Right lung (tissue), 10 donors: Measurements from ENCODE around the gene LRRC26. TPM values are rescaled to one million over a fixed set of nuclear protein-coding genes. Genes with fewer than 3 reads are reported as not detected.
A peak's percentile ranks its signal among the peaks of the same experiment; 100 is the strongest.

Experiments
- DNase-seq, 2 donors: peaks; one replicate each; pipeline ENCODE4 v3.0.0-alpha.2; 2013
- long read RNA-seq, 8 donors: transcript quantifications; one replicate each; lab custom pipeline, GENCODE V29; 2026
- polyA plus RNA-seq, 5 donors: library from polyadenylated mRNA; unstranded; fragments of 120-200 nt; gene quantifications; one replicate each; pipeline versions ENCODE4 v1.2.1 to v1.2.3, GENCODE V29; 2013; ENCODE audit warnings: inconsistent platforms in 1 of 5, low replicate concordance in 1 of 5; ENCODE audit not compliant: insufficient read length in 5 of 5, insufficient read depth in 1 of 5

Gene LRRC26
- polyA plus RNA-seq: under 1 TPM in 4 of 5 donors, not detected in 1; 0.23 to 0.49 (median 0.37) TPM
- long read RNA-seq, donor 1: 0 reads
- long read RNA-seq, donor 2: 0 reads
- long read RNA-seq, donor 3: 0 reads
- long read RNA-seq, donor 4: 0 reads
- long read RNA-seq, donor 5, partial matches to known transcripts: 0 of 1 reads
- long read RNA-seq, donor 5, other reads (novel, unspliced or antisense): 0 of 1 reads
- long read RNA-seq, donor 6: 0 reads
- long read RNA-seq, donor 7, partial matches to known transcripts: 0 of 2 reads
- long read RNA-seq, donor 7, other reads (novel, unspliced or antisense): 0 of 2 reads
- long read RNA-seq, donor 8, partial matches to known transcripts: 0 of 1 reads
- long read RNA-seq, donor 8, other reads (novel, unspliced or antisense): 0 of 1 reads

- DNase-seq: no peak
Observed at GRCh38 chr9:137169896-137170358, at the start of gene LRRC26. TSS of gene LRRC26 (minus strand) at chr9:137170051. CDS start at chr9:137169943, 108 bp downstream.

GRCh38 chr9:137218754-137219271 is 49.0 kb upstream of the LRRC26 start:
- no peak for DNase-seq

- DNase-seq: no peak
Observed at GRCh38 chr9:137218212-137218753, 48.4 kb upstream of the LRRC26 start.

- no peak for DNase-seq
Observed at GRCh38 chr9:137217276-137218211, 47.7 kb upstream of the LRRC26 start.

- DNase-seq: no peak
Observed at GRCh38 chr9:137216188-137216965, 46.5 kb upstream of the LRRC26 start.

- DNase-seq: no peak
Observed at GRCh38 chr9:137215196-137215986, 45.5 kb upstream of the LRRC26 start.

- DNase-seq: no peak
Observed at GRCh38 chr9:137214620-137215019, 44.8 kb upstream of the LRRC26 start.

GRCh38 chr9:137213160-137214060 is 43.6 kb upstream of the LRRC26 start:
- no peak for DNase-seq

GRCh38 chr9:137212520-137212919 is 42.7 kb upstream of the LRRC26 start:
- no peak for DNase-seq

GRCh38 chr9:137211532-137211931 is 41.7 kb upstream of the LRRC26 start:
- DNase-seq: no peak

- no peak for DNase-seq
Observed at GRCh38 chr9:137206602-137207001, 36.8 kb upstream of the LRRC26 start.

- DNase-seq: peak; percentile 83 to 85
Observed at GRCh38 chr9:137205126-137206069, 35.5 kb upstream of the LRRC26 start, which contains the start of the genes NDOR1 and TMEM203. TSS of gene NDOR1 (plus strand) at chr9:137205700. CDS start at chr9:137205778, 78 bp downstream. TSS of gene TMEM203 (minus strand) at chr9:137205648. CDS start at chr9:137205414, 234 bp downstream.

GRCh38 chr9:137204731-137205125 is 34.9 kb upstream of the LRRC26 start:
- no peak for DNase-seq

- no peak for DNase-seq
Observed at GRCh38 chr9:137202966-137203365, 33.1 kb upstream of the LRRC26 start.

- no peak for DNase-seq
Observed at GRCh38 chr9:137201205-137201868, 31.5 kb upstream of the LRRC26 start.

GRCh38 chr9:137200311-137201204 is 30.7 kb upstream of the LRRC26 start, which contains the start of gene TPRN:
TSS of gene TPRN (minus strand) at chr9:137200741. CDS start at chr9:137200711, 30 bp downstream.
- DNase-seq: peak; percentile 97 to 98
